Measurements from ENCODE around the gene FAM185A. TPM values are rescaled to one million over a fixed set of nuclear protein-coding genes. Genes with fewer than 3 reads are reported as not detected.
"Not testable (repeated sequence)": the region's sequence is repeated elsewhere in the genome, so short reads cannot be mapped to it uniquely, and the experiment has no call there.

The FAM185A gene
- total RNA-seq, 1 donor from 2014 or later, result 4.1 TPM

DNA sequence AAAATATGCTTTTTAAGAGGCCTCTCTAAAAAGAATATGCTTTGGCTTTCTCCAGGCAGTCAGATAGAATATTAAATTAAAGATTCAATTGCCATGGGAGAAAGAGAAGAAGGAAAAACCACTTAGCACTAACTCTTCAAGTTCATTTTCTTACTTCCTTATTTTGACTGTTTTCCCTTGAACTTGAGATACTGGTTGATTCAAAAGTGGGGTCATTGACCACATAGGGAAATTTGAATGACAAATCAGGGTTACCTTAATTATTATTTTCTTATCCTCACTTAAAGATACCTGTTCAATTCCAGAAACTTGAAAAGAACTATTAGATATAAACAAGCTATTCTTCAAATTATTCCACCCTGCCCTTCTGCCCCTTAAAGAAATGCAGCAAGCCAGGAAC is 27.4 kb downstream of the FAM185A start:
- not testable (repeated sequence) for DNase-seq (ENCODE audit: low spot score)

DNA sequence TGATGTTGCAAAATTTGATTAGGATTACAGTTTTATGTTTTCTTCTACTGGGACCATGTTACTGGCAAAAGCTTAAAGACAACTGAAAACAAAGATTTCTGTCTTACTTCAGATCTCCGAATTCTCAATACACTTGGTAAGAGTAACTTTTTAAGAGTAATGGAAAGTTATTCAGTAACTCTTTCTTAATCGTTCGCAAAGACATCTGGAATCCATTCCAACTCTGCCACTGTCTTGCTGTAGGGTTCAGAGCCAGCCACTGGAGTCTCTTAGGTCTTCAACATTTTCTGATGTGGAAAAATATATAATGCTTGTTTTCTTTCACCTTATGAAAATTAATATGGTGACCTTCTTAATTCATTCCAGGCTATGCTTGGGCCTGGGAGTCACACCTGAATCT is 29.9 kb downstream of the FAM185A start:
- DNase-seq (ENCODE audit: low spot score), result not testable (repeated sequence)

DNA sequence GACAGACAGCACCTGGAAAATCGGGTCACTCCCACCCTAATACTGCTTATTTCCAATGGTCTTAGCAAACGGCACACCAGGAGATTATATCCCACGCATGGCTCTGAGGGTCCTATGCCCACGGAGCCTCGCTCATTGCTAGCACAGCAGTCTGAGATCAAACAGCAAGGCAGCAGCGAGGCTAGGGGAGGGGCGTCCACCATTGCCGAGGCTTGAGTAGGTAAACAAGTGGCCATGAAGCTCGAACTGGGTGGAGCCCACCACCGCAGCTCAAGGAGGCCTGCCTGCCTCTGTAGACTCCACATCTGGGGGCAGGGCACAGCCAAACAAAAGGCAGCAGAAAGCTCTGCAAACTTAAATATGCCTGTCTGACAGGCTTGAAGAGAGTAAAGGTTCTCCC is 32.1 kb downstream of the FAM185A start:
- DNase-seq (ENCODE audit: low spot score), result not testable (repeated sequence)

DNA sequence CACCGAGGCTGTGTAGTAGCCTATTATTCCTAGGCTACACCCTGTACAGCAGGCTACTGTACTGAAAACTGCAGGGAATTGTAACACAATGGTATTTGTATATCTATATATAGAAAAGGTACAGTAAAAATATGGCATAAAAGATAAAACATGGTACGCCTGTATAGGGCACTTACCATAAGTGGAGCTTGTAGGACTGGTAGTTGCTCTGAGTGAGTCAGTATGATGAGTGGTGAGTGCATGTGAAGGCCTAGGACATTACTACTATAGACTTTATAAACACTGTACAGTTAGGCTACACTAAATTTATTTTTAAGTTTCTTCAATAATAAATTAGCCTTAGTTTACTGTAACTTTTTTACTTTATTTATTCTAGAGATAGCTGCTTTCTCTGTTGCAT is 40.0 kb downstream of the FAM185A start:
- not testable (repeated sequence) for DNase-seq (ENCODE audit: low spot score)

DNA sequence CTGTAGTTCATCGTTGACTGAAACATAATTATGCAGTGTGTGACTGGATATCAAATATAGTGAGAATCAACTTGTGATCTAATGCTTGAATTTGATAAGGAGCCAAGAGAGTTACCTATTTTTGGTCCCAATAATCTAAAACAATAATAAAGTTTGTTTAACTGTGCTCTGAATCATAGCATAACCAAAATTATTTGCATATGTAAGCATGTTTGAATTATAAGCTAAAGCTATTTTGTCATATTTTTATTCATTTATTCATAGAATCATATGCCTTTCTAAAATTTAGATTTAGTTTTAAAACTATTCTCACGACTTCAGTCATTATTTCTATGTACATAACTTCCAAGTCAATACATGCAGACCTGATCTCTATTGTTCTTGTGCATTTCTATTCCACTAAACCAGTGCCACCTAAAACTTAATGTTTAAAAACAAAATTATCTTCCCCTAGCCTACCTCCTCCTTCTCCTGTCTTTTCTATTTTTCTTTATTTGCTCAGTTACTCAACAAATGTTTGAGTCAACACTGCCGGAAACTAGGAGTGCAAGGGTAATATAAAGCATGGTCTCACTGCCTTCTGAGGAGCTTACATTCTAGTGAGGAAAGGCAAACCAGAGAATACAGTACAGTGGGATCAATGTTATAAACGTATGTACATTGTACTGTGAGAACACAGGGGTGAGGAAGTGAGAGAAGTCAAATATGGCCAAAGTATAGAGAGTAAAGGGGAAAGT is 41.7 kb downstream of the FAM185A start:
- DNase-seq (ENCODE audit: low spot score), result not testable (repeated sequence)

DNA sequence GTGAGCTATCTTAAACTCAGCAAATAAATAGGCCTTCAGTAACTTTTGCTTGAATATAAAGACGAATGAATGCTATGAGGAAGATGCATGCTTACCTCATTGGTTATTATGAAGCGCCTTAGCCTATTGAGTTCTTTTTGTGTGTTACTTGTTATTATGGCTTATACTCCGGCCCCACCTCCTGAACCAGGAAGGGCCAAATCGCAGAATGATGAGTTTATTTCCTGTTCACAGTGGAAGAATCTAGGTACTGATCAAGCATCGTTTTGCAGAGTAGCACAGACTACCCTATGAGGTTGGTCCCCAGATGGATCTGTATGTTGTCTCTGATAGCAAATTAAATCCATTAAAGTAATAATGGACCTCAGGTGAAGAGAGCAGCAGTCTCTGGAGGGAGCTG is 42.6 kb downstream of the FAM185A start:
- DNase-seq (ENCODE audit: low spot score), result not testable (repeated sequence)

DNA sequence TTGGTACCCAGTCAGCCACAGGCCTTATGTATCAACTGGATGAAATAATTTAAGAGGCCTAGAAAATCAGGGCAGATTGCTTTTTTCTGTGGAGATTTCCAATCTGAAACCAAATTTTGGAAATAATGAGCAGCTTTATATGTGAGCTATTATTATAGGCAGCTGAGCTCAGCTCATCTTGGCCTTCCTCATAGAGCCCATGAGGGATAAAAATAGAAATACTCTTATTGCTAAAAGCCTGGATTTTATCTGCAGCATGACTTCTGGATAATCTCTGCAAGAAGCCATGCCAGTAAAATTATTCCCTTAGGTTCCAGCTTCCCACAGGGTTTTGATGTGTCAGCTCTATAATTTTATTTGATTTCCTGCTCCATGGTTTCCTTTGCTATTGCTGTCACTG is 43.0 kb downstream of the FAM185A start:
- DNase-seq (ENCODE audit: low spot score), result not testable (repeated sequence)

DNA sequence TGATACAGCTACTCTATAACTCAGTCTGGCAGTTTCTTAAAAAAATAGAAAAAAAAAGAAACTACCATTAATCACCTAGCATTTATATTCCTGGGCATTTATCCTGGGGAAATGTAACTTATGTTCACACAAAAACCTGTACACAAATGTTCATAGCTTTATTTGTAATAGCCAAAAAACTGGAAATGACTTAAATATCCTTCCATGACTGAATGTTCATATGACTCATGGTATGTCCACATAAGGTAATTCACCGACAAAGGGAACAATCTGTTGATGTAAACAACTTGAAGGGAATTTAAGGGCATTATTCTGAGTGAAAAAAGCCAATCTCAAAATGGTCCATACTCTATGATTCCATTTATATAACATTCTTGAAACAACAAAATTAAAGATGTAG is 45.8 kb downstream of the FAM185A start:
- DNase-seq (ENCODE audit: low spot score), result not testable (repeated sequence)

DNA sequence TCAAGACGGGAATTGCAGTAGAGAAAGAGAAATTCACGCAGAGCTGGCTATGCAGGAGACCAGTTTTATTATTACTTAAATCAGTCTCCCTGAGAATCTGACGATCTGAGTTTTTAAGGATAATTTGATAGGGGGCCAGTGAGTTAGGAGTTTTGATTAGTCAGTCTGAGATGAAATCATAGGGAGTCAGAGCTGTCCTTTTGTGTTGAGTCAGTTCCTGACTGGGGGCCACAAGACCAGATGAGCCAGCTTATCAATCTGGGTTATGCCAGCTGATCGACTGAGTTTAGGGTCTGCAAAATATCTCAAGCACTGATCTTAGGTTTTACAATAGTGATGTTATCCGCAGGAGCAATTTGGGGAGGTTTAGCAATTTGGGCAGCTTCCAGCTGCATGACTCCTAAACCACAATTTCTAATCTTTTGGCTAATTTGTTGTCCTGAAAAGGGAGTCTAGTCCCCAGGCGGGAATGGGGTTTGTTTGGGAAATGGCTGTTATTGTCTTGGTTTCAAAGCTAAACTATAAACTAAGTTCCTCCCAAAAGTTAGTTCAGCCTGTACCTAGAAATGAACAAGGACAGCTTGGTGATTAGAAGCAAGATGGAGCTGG is 47.3 kb downstream of the FAM185A start:
- DNase-seq (ENCODE audit: low spot score), result not testable (repeated sequence)

DNA sequence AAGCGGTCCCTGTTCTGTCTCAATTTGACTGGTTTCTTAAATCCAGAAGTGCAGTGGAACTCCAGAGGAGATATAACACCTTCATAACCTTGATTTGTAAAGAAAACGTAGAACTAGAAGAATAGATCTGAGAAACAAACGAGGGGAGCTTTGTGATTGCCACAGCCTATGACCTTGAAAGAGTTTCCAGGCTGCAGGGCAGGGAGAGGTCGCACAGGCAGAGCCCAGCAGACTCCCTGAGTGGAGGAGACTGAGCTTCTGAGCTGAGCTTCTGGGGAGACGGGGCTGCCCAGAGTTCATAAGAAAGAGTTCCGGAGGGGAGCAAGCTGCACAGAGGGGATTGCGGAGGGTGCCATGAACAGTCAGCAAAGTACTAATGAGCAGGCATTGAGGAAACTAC is 57.8 kb downstream of the FAM185A start:
- no peak for DNase-seq (ENCODE audit: low spot score)

DNA sequence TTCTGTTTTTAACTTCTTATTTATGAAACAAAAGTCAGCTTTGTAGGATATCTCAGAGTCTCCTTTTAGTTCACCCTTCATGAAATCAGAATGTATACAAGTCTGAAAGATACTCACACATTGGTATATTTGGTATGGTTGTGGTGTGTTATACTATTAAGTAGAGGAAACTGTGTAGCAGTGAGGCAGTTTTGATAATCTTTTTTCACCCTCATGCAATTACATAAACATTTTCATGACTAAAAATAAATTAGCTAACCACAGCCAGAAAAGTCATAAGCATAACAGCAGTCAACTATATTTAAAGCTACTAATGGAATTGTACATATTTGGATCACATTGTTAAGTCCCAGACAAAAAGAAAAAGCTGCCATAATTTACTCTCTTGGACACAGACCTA is 62.1 kb downstream of the FAM185A start:
- no peak for DNase-seq (ENCODE audit: low spot score)

DNA sequence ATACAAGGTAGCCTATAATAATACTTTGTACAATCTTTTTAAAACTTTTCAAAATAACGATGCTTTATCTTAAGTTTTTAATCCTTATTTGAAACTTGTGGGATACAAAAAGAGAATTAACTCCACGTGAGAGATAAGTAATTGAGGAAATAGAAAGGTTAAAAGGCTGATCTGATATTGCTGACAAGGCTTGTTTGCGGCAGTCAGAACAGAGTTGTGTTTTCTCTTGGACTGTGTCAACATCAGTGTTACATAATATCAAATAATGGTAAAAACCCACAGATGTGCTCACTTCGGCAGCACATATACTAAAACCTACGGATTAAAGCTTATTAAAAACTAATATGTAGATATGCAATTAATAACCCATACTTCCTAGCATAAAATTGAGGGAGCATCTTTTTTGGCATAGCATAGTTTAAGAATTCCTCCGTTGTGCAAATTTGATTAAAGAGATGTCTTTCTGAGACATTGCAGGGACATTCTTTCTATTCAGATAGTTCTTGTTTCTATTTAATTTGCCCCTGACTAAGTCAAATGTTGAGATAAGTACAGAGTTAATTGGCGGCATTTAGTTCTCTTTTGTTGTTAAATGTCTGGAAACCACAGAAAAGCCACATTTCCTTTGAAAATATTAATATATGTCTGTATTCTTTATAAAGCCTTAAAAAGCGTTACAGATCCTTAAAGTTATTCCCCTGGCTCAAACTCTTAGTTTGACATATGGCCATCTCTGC is 63.3 kb downstream of the FAM185A start:
- DNase-seq (ENCODE audit: low spot score), result no peak

DNA sequence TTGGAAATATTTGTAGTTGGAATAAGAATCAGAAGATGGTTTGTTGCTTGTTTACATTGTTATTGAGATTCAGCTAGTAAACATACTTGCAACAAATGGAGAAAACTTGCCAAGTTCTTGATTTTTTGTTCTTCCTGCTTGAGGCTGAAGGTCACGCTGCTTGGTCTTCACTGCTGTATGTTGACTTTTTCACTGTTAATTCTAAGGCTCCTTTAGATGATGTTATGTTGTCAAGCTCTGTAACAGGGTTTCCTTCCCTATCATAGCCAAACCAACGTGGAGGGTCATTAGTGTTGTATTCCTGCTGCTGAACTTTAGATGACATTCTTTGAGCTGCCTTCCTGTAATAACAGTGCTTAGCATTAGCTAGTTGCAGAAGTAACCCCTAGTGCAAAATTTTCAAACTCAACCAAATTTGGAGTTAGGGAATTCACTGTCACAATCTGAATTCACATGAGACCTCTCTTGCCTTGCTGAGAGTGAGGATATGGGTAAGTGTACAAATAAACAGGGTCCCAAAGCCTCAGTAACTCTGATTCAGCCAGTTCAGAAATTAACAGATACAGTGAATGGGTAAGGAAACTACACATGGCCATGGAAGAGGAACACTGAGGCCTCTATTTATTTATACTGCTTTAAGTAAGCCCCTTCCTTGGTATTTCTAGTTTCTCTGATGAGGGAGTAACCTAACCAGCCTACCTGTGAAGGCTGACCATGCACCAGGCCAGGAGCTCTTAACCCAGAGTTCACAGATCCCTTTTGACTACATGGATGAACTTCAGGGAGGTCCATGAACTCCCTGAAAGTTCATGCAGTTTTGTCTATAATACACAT is 64.6 kb downstream of the FAM185A start:
- DNase-seq (ENCODE audit: low spot score), result no peak

DNA sequence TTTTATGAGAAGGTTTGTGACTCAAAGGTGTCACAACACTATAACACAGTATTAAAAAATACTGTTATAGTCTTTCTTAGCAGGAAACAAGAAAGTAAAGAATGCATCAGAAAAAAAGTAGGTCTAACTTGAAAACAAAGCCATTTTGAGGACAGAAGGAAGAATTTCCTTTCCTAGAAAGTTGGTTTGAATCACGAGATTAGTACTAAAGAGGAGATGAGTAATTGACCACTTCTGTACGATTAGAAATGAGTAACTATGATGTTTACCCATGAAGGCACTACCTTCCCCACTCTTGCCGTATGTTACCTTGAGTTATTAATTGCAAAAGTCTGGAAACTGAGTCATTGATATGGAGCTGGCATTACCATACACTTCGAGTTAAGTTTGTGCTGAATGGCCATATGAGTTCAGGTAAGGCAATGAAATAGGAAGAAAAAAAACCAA is 65.2 kb downstream of the FAM185A start:
- no peak for DNase-seq (ENCODE audit: low spot score)

DNA sequence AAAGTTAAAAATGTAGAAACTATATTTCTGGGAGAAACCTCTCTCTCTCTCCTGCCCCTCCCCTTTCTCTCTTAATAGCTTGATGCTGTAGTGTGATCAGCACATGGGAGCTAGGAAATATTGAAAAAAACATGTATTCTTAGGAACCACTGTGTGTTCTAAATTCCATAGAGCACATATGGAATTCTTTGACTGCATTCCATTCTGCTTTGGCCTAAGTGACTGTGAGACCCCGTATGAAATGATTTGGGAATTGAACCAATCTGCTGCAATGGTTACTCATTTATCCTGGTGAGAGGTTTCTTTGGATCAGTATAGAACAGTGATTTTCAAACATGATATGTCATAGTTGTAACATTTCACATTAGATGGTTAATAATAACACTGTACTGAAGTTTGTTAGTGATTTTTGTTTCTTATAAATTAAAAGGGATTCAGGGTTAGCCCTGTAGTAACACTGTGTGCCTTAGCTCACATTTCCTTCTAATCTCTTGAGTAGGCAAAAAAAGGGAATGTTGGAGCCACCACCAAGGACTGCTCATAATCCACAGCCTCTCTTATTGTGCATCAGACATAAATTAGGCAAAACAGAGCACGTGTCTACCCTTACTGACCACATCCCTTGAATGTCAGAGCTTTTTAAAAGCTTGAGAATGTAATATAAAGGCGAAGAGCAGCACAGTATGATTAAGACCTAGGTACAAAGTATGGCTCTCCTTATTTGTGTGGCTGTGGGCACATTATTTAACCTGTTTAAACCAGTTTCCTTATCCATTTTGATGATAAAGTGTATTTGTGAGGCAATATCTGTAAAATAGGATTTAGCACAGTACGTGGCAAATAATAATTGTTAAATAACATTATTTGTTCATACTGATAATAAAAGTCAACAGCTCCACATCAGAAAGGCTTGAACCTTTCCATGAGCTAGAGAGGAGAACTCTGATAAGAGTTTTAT is 69.1 kb downstream of the FAM185A start:
- no peak for DNase-seq (ENCODE audit: low spot score)

DNA sequence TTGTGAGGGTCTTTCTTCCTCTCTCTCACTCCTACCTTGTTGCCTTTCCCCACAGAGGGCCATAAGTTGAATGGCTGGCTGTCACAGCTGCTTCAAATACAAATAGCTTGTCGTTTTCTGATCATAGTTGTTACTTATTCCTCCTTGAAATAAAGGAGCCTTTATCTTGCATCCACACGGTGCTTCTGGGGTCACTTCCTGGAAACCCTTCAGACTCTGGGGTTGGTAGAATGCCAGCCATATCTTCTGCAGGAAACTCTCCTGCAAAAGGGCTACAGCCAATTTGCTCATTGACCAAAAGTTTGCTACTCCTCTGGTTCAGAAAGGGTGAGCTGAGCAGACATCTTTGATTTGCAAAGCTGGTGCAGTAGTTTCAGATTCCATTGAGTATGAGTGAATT is 70.4 kb downstream of the FAM185A start:
- no peak for DNase-seq (ENCODE audit: low spot score)

DNA sequence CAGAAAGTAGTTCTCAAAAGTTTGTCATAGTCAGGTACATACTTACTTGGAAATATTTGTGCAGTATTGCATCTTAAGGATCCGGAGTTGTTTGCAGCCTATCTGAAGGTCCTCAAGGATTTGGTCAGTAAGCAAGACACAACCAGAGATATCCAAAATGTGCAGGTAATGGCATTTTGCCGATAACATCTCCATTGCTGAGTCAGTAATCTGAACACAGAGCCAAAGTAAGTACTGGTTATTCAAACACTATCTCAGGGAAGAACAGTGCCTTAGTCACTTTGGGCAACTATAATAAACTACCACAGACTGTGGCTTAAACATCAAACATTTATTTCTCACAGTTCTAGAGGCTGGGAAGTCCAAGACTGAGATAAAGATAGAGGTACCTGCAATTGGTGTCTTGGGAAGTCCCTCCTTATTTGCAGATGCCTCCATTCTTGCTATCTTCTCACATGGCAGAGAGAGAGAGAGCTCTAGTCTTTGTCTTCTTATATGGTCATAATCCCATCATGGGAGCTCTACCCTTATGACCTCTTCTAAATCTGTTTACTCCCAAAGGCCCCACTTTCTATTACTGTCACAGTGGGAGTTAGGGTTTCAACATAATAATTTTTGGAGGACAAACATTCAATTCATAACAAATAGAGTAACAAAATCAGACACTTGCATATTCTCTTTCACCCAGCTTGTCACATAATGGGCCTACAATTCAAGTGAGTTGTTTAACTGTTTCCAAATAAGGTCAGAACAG is 73.4 kb downstream of the FAM185A start:
- DNase-seq (ENCODE audit: low spot score), result no peak

DNA sequence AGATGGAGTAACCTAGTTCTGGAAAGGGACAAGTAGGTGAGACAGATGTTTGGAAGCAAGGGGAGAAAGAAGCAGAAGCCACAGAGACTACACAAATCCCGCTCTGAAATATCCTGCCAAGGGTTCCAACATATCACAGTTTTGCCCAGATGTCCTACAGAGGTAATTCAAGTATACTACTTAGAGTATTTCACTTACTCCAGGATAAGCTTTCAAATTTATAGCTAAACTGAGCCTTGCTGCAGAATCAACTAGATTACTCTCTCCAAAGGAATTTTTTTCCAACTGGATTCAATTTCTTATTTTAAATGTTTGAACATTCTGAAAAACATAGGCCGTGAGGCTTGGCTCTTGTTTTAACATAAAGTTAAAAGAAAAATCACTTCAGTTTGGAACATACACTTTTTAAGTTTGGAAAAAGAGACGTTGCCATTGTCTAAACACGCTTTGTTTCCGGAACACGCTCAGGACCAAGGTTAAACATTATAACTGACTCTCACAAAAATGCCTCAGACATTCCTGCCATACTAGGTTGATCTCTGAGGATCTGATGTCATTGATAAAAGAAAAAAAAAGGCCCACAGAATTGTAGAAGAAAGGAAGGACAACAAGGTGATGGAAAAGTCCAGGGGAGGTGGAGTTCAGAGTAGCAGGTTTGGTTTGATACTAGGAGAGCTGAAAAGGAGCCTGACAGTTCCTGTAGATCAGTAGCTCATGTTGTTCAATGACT is 74.8 kb downstream of the FAM185A start:
- DNase-seq (ENCODE audit: low spot score), result no peak

DNA sequence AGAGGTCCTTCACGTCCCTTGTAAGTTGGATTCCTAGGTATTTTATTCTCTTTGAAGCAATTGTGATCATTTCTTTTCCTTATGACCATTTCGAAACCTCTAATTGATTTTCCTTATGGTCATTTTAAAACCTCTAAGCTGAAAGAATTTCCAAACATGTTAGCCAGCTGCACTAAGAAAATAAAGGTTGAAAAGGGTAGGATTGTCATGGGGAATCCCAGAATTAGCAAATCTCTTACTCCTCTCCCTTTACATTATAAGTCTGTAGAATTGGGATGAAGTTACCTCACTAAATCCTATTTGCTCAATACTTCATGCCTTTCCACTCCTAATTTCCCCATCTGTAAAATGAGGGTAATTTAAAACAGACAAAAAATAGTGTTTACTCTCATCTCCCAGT is 79.5 kb downstream of the FAM185A start:
- no peak for DNase-seq (ENCODE audit: low spot score)
